ENCODE measurements around the gene NPFF. TPM values are rescaled to one million over a fixed set of nuclear protein-coding genes. Genes with fewer than 3 reads are reported as not detected.

The NPFF gene
- total RNA-seq, 1 donor from 2014 or later: not detected

DNA sequence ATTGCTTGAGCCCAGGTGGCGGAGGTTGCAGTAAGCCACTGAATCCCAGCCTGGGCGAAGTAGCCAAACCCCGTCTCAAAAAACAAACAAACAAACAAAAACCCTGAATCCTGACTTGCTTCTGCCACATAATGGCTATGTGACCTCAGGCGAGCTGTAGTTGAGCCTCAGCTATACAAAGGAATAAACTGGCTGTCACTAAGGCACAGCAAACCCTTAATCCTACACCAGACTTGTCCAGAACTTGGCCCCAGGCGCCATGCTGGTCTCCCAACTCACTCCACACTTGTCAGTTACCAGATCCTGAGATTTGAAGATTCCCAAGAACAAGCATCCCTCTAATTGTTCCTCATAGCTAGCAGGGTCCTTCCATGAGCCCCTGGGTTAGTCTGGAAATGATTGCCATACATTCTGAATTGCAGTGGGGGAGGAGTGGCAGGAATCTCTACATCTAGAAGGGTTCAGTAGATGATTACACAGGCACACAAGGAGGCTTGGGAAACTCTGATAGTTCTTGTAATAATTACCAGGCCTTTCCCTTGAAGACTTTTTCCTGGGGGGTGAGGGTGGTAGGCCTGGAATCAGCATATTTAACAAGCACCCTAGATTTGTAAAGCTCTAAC is 17.9 kb downstream of the NPFF start:
- H3K27me3 Mint-ChIP-seq (ENCODE audit: unreplicated experiment): peaks cover 18% of the 10 kb centered on the region
- H3K27ac Mint-ChIP-seq (ENCODE audit: unreplicated experiment): peak overlapping the region; percentile 30
- H3K9me3 Mint-ChIP-seq (ENCODE audit: unreplicated experiment): no peaks in the 10 kb centered on the region
- no peak overlapping the region for H3K4me3 Mint-ChIP-seq (ENCODE audit: unreplicated experiment)
- DNase-seq (ENCODE audit: low spot score): no peak
- H3K36me3 Mint-ChIP-seq (ENCODE audit: low read depth, unreplicated experiment): peaks cover 10% of the 10 kb centered on the region
- TF ChIP-seq CTCF (IDR thresholded peaks at IDR 0.05; ENCODE audit: unreplicated experiment): no peak
- H3K4me1 Mint-ChIP-seq (ENCODE audit: unreplicated experiment): peaks cover 16% of the 10 kb centered on the region

- H3K27me3 Mint-ChIP-seq (ENCODE audit: unreplicated experiment): peaks cover 21% of the 10 kb centered on the region
- no peak for TF ChIP-seq CTCF (IDR thresholded peaks at IDR 0.05; ENCODE audit: unreplicated experiment)
- no peak for DNase-seq (ENCODE audit: low spot score)
- H3K9me3 Mint-ChIP-seq (ENCODE audit: unreplicated experiment): no peaks in the 10 kb centered on the region
- H3K36me3 Mint-ChIP-seq (ENCODE audit: low read depth, unreplicated experiment): peaks cover 26% of the 10 kb centered on the region
- peak overlapping the region; percentile 53 for H3K27ac Mint-ChIP-seq (ENCODE audit: unreplicated experiment)
- no peak overlapping the region for H3K4me3 Mint-ChIP-seq (ENCODE audit: unreplicated experiment)
- H3K4me1 Mint-ChIP-seq (ENCODE audit: unreplicated experiment): peaks cover 2% of the 10 kb centered on the region
Observed at GRCh38 chr12:53486736-53487487, 20.4 kb downstream of the NPFF start.

DNA sequence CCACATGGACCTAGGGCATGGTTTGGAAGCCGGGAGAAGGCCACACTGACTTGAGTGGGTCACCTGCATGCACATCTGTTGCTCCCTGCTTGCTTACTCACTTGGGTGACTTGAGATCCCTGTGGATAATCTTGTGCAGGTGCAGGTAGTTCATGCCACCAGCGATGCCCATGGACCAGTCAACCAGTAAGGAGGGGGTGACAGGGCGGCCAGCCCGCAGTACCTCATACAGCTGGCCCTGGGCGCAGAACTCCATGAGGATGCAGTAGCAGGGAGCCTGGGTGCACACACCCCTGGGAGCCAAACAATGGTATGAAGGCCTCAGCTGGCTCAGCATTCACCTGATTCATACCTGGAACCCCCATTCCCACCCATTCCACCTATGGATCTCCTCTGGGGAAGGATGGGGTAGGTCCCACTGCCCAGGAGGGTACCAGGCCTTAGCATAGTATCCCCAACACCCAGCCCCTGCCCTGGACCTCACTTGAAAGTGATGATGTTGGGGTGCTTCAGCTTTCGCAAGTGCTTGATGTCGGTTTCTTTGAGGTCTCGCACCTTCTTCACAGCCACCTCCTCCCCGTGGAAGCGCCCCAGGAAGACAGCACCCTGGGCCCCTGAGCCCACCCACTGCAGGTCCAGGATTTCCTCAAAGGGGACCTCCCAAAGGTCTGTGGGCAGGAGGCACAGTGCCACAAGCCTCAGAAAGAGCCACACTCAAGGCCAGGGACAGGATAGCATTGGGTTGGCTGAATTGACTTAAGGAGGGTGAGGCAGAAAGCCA is 21.1 kb downstream of the NPFF start:
- TF ChIP-seq CTCF (IDR thresholded peaks at IDR 0.05; ENCODE audit: unreplicated experiment): no peak
- no peaks in the 10 kb centered on the region for H3K9me3 Mint-ChIP-seq (ENCODE audit: unreplicated experiment)
- no peak overlapping the region for H3K4me3 Mint-ChIP-seq (ENCODE audit: unreplicated experiment)
- peaks cover 2% of the 10 kb centered on the region for H3K4me1 Mint-ChIP-seq (ENCODE audit: unreplicated experiment)
- H3K27me3 Mint-ChIP-seq (ENCODE audit: unreplicated experiment): peaks cover 23% of the 10 kb centered on the region
- H3K36me3 Mint-ChIP-seq (ENCODE audit: low read depth, unreplicated experiment): peaks cover 28% of the 10 kb centered on the region
- peak overlapping the region; percentile 53 for H3K27ac Mint-ChIP-seq (ENCODE audit: unreplicated experiment)
- DNase-seq (ENCODE audit: low spot score): no peak

DNA sequence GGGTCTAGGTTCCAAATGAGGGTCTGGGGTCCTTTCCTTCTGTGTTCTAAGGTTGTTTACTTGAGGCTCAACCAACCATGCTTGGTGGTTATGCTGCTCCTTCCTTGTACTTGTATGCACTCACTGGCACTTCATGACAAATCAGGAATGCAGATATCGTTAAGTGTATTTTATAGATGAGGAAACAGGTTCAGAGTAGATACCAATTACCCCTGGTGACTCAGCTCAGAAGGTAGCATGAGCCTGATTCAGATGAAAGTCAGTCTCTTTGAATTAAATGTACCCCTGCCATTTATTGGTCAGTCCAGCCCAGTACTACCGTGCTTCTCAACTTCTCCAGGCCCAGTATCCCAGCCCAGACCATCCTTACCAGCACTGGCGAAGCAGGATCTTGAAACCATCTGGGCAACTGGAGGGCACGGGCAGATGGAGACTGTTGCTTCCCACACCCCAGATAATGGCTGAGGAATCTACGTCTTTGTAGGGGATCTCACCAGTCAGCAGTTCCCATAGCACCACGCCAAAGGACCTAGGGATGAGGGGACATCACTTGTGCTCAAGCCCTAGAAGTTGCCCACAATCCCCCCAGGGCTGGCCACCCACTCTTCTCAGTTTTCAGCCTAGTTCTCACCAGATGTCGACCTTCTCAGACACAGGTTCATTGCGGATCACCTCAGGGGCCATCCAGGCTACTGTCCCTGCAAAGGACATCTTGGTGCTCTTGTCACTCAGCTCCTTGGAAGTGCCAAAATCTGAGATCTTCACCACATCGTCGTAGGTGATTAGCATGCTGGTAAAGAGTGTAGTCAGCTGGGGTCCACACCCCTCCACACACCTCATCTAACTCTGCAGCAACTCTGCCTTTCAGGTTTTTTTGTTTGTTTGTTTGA is 22.4 kb downstream of the NPFF start:
- Mint-ChIP-seq H3K9me3 (ENCODE audit: unreplicated experiment) (no peaks in the 10 kb centered on the region), H3K36me3 (ENCODE audit: low read depth, unreplicated experiment) (peaks cover 29% of the 10 kb centered on the region), H3K4me1 (ENCODE audit: unreplicated experiment) (peaks cover 2% of the 10 kb centered on the region), H3K4me3 (ENCODE audit: unreplicated experiment) (peak overlapping the region; percentile 65), H3K27me3 (ENCODE audit: unreplicated experiment) (peaks cover 23% of the 10 kb centered on the region), H3K27ac (ENCODE audit: unreplicated experiment) (peak overlapping the region; percentile 83)
- no peak for TF ChIP-seq CTCF (IDR thresholded peaks at IDR 0.05; ENCODE audit: unreplicated experiment)
- no peak for DNase-seq (ENCODE audit: low spot score)
